Heart left ventricle (tissue), 16 donors: Measurements from ENCODE around the gene SUMF1. TPM values are rescaled to one million over a fixed set of nuclear protein-coding genes. Genes with fewer than 3 reads are reported as not detected.

Source experiments
- ATAC-seq, 4 donors: fragments of 200-7000 bp; cut with Tn5 transposase; one replicate each; pipeline ENCODE4 v1.9.1; 2020 to 2022; ENCODE audit warnings: moderate library complexity in 4 of 4, mild to moderate bottlenecking in 3 of 4, moderate number of reproducible peaks in 1 of 4
- DNase-seq, 5 donors: peaks; one replicate each; pipeline ENCODE4 v3.0.0-alpha.2; 2020
- H3K27ac ChIP-seq, 12 donors: fragments of 200-600 bp; sonication (generic) in 4 of 12; one replicate each; pipeline versions ENCODE4 v1.5.0 to v1.8.0; 2016 to 2022; ENCODE audit warnings: mild to moderate bottlenecking in 2 of 12
- H3K27me3 ChIP-seq, 9 donors: fragments of 200-600 bp; sonication (generic) in 2 of 9; one replicate each; pipeline versions ENCODE4 v1.5.1 to v1.8.0; 2016 to 2022; ENCODE audit warnings: mild to moderate bottlenecking in 3 of 9
- H3K36me3 ChIP-seq, 9 donors: fragments of 200-600 bp; sonication (generic) in 2 of 9; one replicate each; pipeline versions ENCODE4 v1.5.0 to v1.8.0; 2018 to 2022; ENCODE audit warnings: mild to moderate bottlenecking in 2 of 9
- H3K4me1 ChIP-seq, 12 donors: fragments of 200-600 bp; sonication (generic) in 4 of 12; one replicate each; pipeline versions ENCODE4 v1.5.0 to v1.8.0; 2016 to 2022; ENCODE audit warnings: mild to moderate bottlenecking in 3 of 12
- H3K4me3 ChIP-seq, 12 donors: fragments of 200-600 bp; sonication (generic) in 4 of 12; one replicate each; pipeline versions ENCODE4 v1.5.0 to v1.8.0; 2017 to 2022; ENCODE audit warnings: mild to moderate bottlenecking in 9 of 12, moderate library complexity in 4 of 12
- H3K9me3 ChIP-seq, 12 donors: fragments of 200-600 bp; sonication (generic) in 4 of 12; one replicate each; pipeline versions ENCODE4 v1.5.0 to v1.8.0; 2016 to 2022; ENCODE audit warnings: mild to moderate bottlenecking in 1 of 12
- CTCF ChIP-seq, 12 donors: fragments of 200-600 bp; sonication (generic) in 4 of 12; IDR thresholded peaks; one replicate each; pipeline versions ENCODE4 v1.5.0 to v1.8.0; 2018 to 2022; ENCODE audit warnings: antibody characterized with exemption in 12 of 12, mild to moderate bottlenecking in 5 of 12
- POLR2A ChIP-seq, 2 donors: fragments of 450-650 bp; IDR thresholded peaks; one replicate each; pipeline ENCODE4 v1.6.1; 2017; ENCODE audit warnings: antibody characterized with exemption in 2 of 2, mild to moderate bottlenecking in 2 of 2, moderate library complexity in 2 of 2
- WGBS, 4 donors: extraction: QIAGEN DNeasy Blood & Tissue Kit in 2 of 4; methylation state at CpG; one replicate each; pipeline versions ENCODE4 v1.1.5 to v1.1.7; 2013 to 2018; 5-methylcytosine and 5-hydroxymethylcytosine counted together
- intact Hi-C, 10 donors: fragments of 100-400 bp; cut with DNase I; formaldehyde crosslinking; loops; one replicate each; pipeline versions ENCODE4 v1.11.1 to v1.14.2; 2022
- polyA plus RNA-seq, 2 donors: library from polyadenylated mRNA; stranded (reverse); fragments of 200-250 nt; gene quantifications; one replicate each; pipeline ENCODE4 v1.2.3, GENCODE V29; 2013
- total RNA-seq, 9 donors: library from RNA; depleted of rRNA in 2 of 9; stranded (reverse); fragments of >200 nt in 2 of 9; fragmentation: NEBNext Ultra II Directional in 3 of 9; extraction: Animal tissue kit (Norgen Biotek cat#: 25700) in 3 of 9; gene quantifications; one replicate each; pipeline versions ENCODE4 v1.1.0 to v1.2.4, GENCODE V29; 2016 to 2023
- donor health status: ischemic (EF 13 %, LVEDD 7.1; RV severe dilation, severe dysfunction).
- donor health status: healthy with polysubstance abuse.
- donor health status: DM: no; HTN: yes; CAD: no.
- donor health status: DM: no; HTN: no; CAD: no.
- donor health status: ischemic (EF 25% LVEDD 6.9; RV normal size, moderate dysfunction).
- donor health status: ischemic (EF 25% LVEDD 5.7; RV mildly dilated, moderate dysfunction).
- donor health status: healthy.
- donor health status: DM: yes; HTN: yes; CAD: no.
- donor health status: ischemic (EF 35%, LVEDD 5.7; RV mildly dilated, moderate dysfunction).
- donor health status: nonischemic (EF 11% LVEDD 7.7; RV severe dilation, severe dysfunction).
- donor health status: DM: yes; HTN: yes; CAD: no.
- donor health status: PGD.
- donor health status: ischemic (EF 29% LVEDD 5.4; RV normal size, mild dysfunction).
- donor health status: nonischemic (EF 23%, LVEDD 6.1; RV moderate dilation, normal function).

Gene SUMF1
- total and polyA plus RNA-seq, 11 donors: 3.9 to 21.1 (median 11.2) TPM

GRCh38 chr3:4472766-4473165, 5.7 kb upstream of the SUMF1 start:
- TF ChIP-seq POLR2A (IDR thresholded peaks at IDR 0.05) (no peak), CTCF (IDR thresholded peaks at IDR 0.05) (no peak)
- Histone ChIP-seq H3K4me1 (peaks cover 0 to 34% (median 3%) of the 10 kb centered on the region in 12 donors), H3K27ac (no peak overlapping the region), H3K4me3 (no peak overlapping the region), H3K9me3 (no peaks in the 10 kb centered on the region), H3K36me3 (no peaks in the 10 kb centered on the region), H3K27me3 (no peaks in the 10 kb centered on the region)
- no peak for DNase-seq
- intact Hi-C loops: loop anchor here in 1 of 10 donors (5.0 kb wide), 1 partner anchor 110 kb away; no protein-coding TSS in a partner anchor
- 88 to 96% (median 95%) methylated on average over 2 of the region's 2 CpGs for WGBS, 4 donors
- no peak for ATAC-seq

GRCh38 chr3:4472312-4472711, 5.2 kb upstream of the SUMF1 start:
- Histone ChIP-seq H3K36me3 (no peaks in the 10 kb centered on the region), H3K4me3 (no peak overlapping the region), H3K4me1 (peaks cover 0 to 34% (median 7%) of the 10 kb centered on the region in 12 donors), H3K27ac (no peak overlapping the region), H3K9me3 (no peaks in the 10 kb centered on the region), H3K27me3 (no peaks in the 10 kb centered on the region)
- DNase-seq: no peak
- intact Hi-C loops: loop anchor here in 1 of 10 donors (5.0 kb wide), 1 partner anchor 110 kb away; no protein-coding TSS in a partner anchor
- TF ChIP-seq POLR2A (IDR thresholded peaks at IDR 0.05) (no peak), CTCF (IDR thresholded peaks at IDR 0.05) (no peak)
- 87 to 100% (median 95%) methylated on average over 2 of the region's 2 CpGs for WGBS, 4 donors
- ATAC-seq: no peak

GRCh38 chr3:4471907-4472306, 4.8 kb upstream of the SUMF1 start:
- DNase-seq: no peak
- TF ChIP-seq POLR2A (IDR thresholded peaks at IDR 0.05): no peak
- TF ChIP-seq CTCF (IDR thresholded peaks at IDR 0.05): no peak
- 25 to 35% (median 28%) methylated on average over 1 of the region's 1 CpG for WGBS, 4 donors
- no peak for ATAC-seq
- no peak overlapping the region for H3K27ac ChIP-seq
- peaks cover 0 to 33% (median 9%) of the 10 kb centered on the region in 12 donors for H3K4me1 ChIP-seq
- no peaks in the 10 kb centered on the region for H3K9me3 ChIP-seq
- no peaks in the 10 kb centered on the region for H3K36me3 ChIP-seq
- H3K4me3 ChIP-seq: no peak overlapping the region
- H3K27me3 ChIP-seq: no peaks in the 10 kb centered on the region
- intact Hi-C loops: loop anchor here in 1 of 10 donors (5.0 kb wide), 1 partner anchor 110 kb away; no protein-coding TSS in a partner anchor

GRCh38 chr3:4467522-4467867, 426 bp upstream of the SUMF1 start:
- intact Hi-C loops: loop anchor here in 1 of 10 donors (2.0 kb wide), 1 partner anchor 25 kb away; the partner anchor contains the start of gene ITPR1
- Histone ChIP-seq H3K27ac (peak overlapping the region in 11 of 12 donors; percentile 53 to 90 (median 80)), H3K9me3 (no peaks in the 10 kb centered on the region), H3K27me3 (no peaks in the 10 kb centered on the region), H3K36me3 (no peaks in the 10 kb centered on the region), H3K4me3 (peak overlapping the region; percentile 71 to 97 (median 88)), H3K4me1 (peaks cover 0 to 17% (median 13%) of the 10 kb centered on the region in 12 donors)
- TF ChIP-seq CTCF (IDR thresholded peaks at IDR 0.05): no peak
- no peak for TF ChIP-seq POLR2A (IDR thresholded peaks at IDR 0.05)
- ATAC-seq (no peak), DNase-seq (no peak)
- 63 to 81% (median 71%) methylated on average over 13 of the region's 13 CpGs for WGBS, 4 donors
